Measurements from ENCODE around the gene ELFN2. TPM values are rescaled to one million over a fixed set of nuclear protein-coding genes. Genes with fewer than 3 reads are reported as not detected.

Gene ELFN2
- total and polyA plus RNA-seq, 8 donors = 0.19 to 2.1 (median 1.1) TPM

- Histone ChIP-seq H3K4me3 (no peak overlapping the region), H3K36me3 (no peaks in the 10 kb centered on the region), H3K27me3 (no peaks in the 10 kb centered on the region), H3K9me3 (no peaks in the 10 kb centered on the region), H3K27ac (no peak overlapping the region), H3K4me1 (no peaks in the 10 kb centered on the region)
- intact Hi-C loops (cut with DNase I) = no loop called here
- 60 to 65% methylated on average over 5 of the region's 5 CpGs for WGBS, 2 donors
- FAIRE-seq (no peak), DNase-seq (no peak), ATAC-seq (no peak)
- no peak for TF ChIP-seq CTCF (IDR thresholded peaks at IDR 0.05)
These were observed 72.6 kb downstream of the ELFN2 start for GRCh38 chr22:37354670-37355069.

DNA sequence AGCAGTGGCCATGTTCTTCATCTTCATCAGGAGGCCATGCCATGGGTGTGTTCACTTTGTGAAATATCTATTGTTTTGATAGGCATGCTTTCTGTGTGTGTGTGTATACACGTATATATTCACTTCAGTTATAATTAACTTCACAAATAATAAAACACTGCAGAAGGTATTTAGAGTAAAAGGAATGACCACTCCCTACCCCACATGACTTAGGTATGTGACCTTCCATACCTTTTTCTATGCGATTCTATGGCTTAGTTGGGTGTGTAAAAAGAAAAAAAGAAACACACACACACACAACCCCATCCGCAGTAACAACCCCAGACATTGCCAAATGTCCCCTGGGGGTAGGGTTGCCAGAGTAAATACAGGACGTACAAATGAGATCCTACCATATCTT lies 73.0 kb downstream of the ELFN2 start:
- 57 to 64% methylated on average over 4 of the region's 4 CpGs for WGBS, 2 donors
- ATAC-seq = no peak
- H3K4me3 ChIP-seq = no peak overlapping the region
- intact Hi-C loops (cut with DNase I) = no loop called here
- H3K36me3 ChIP-seq = no peaks in the 10 kb centered on the region
- no peak overlapping the region for H3K27ac ChIP-seq
- FAIRE-seq = no peak
- H3K27me3 ChIP-seq = no peaks in the 10 kb centered on the region
- no peak for TF ChIP-seq CTCF (IDR thresholded peaks at IDR 0.05)
- no peaks in the 10 kb centered on the region for H3K4me1 ChIP-seq
- DNase-seq = no peak
- H3K9me3 ChIP-seq = no peaks in the 10 kb centered on the region

DNA sequence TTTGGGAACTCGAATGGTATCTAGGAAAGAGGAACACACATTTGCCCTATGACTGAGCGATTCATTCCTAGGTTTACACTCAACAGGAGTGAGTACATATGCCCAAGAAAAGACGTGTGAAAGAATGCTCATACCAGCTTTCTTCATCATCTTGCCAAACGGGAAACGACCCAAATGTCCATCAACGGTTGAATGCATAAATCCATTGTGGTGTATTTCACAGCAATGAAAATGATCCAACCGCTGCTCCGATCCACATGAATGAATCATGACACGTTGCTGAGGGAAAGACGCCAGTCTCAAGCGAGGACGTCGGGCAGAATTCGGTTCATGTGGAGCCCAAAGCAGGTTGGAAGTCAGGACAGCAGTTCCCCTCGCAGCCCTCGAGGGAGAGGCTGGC lies 73.4 kb downstream of the ELFN2 start:
- FAIRE-seq (no peak), ATAC-seq (no peak), DNase-seq (no peak)
- H3K4me1 ChIP-seq = no peaks in the 10 kb centered on the region
- TF ChIP-seq CTCF (IDR thresholded peaks at IDR 0.05) = no peak
- H3K27ac ChIP-seq = no peak overlapping the region
- no peaks in the 10 kb centered on the region for H3K9me3 ChIP-seq
- no peaks in the 10 kb centered on the region for H3K27me3 ChIP-seq
- H3K36me3 ChIP-seq = no peaks in the 10 kb centered on the region
- 60 to 68% methylated on average over 16 of the region's 16 CpGs for WGBS, 2 donors
- no peak overlapping the region for H3K4me3 ChIP-seq
- intact Hi-C loops (cut with DNase I) = no loop called here

- DNase-seq (no peak), ATAC-seq (no peak), FAIRE-seq (no peak)
- Histone ChIP-seq H3K4me1 (no peaks in the 10 kb centered on the region), H3K9me3 (no peaks in the 10 kb centered on the region), H3K27ac (no peak overlapping the region), H3K27me3 (no peaks in the 10 kb centered on the region), H3K36me3 (no peaks in the 10 kb centered on the region), H3K4me3 (no peak overlapping the region)
- TF ChIP-seq CTCF (IDR thresholded peaks at IDR 0.05) = no peak
- intact Hi-C loops (cut with DNase I) = no loop called here
- WGBS, 2 donors = 71 to 84% methylated on average over 7 of the region's 7 CpGs
These were observed 74.8 kb downstream of the ELFN2 start for GRCh38 chr22:37352481-37352880.

- intact Hi-C loops (cut with DNase I) = no loop called here
- FAIRE-seq (no peak), ATAC-seq (no peak)
These were observed 76.0 kb downstream of the ELFN2 start for GRCh38 chr22:37351232-37351631.

More at GRCh38 chr22:37351232-37351631, 76.0 kb downstream of the ELFN2 start:
- no peaks in the 10 kb centered on the region for H3K9me3 ChIP-seq
- no peaks in the 10 kb centered on the region for H3K36me3 ChIP-seq
- 39 to 50% methylated on average over 2 to 3 of the region's 3 CpGs for WGBS, 2 donors
- no peak overlapping the region for H3K27ac ChIP-seq
- H3K4me1 ChIP-seq = no peaks in the 10 kb centered on the region
- no peak for DNase-seq
- no peaks in the 10 kb centered on the region for H3K27me3 ChIP-seq
- TF ChIP-seq CTCF (IDR thresholded peaks at IDR 0.05) = no peak
- H3K4me3 ChIP-seq = no peak overlapping the region

All from pancreas (tissue), 10 donors.